K562 (cell line): Measurements from ENCODE around the gene ZSCAN32. TPM values are rescaled to one million over a fixed set of nuclear protein-coding genes. Genes with fewer than 3 reads are reported as not detected.
A peak's percentile ranks its signal among the peaks of the same experiment; 100 is the strongest.

Experiments used
- ATF7 ChIP-seq: fragments of 450-650 bp; IDR thresholded peaks from 2 replicates; pipeline ENCODE4 v1.7.1; 2014; ENCODE audit warnings: mild to moderate bottlenecking, moderate library complexity
- CBX3 ChIP-seq, 2 experiments: IDR thresholded peaks; 1 replicate in 1 of 2; 2 replicates in 1 of 2; pipeline ENCODE4 v1.6.1; 2012; ENCODE audit warnings: inconsistent platforms in 2 of 2, low read length in 2 of 2, borderline replicate concordance in 1 of 2, control low read depth in 1 of 2
- CREBBP ChIP-seq: IDR thresholded peaks from one replicate; pipeline ENCODE4 v1.6.1; 2012; ENCODE audit warnings: low read depth, mild to moderate bottlenecking, control low read depth, inconsistent platforms, low read length
- CUX1 ChIP-seq: fragments of 200-800 bp; sonication (Bioruptor generic); IDR thresholded peaks from 2 replicates; pipeline ENCODE4 v1.6.1; 2016; ENCODE audit warnings: missing genetic modification characterization, missing compliant biosample characterization
- FOXP1 ChIP-seq: sonication (generic); formaldehyde crosslinking; IDR thresholded peaks from 2 replicates; pipeline ENCODE4 v1.8.0; 2022; ENCODE audit warnings: mild to moderate bottlenecking, missing genetic modification reagents
- HDAC6 ChIP-seq: IDR thresholded peaks from 2 replicates; pipeline ENCODE4 v1.6.1; 2012; ENCODE audit warnings: low read depth, mild to moderate bottlenecking, control low read depth, inconsistent platforms, low read length, moderate library complexity
- MYBL2 ChIP-seq, 2 experiments: fragments of 450-650 bp in 1 of 2; sonication (generic) in 1 of 2; formaldehyde crosslinking in 1 of 2; IDR thresholded peaks; 2 replicates each; pipeline versions ENCODE4 v1.6.1 to v1.8.1; 2017 to 2022; ENCODE audit warnings: borderline replicate concordance in 1 of 2, inconsistent platforms in 1 of 2, low read depth in 1 of 2, mild to moderate bottlenecking in 1 of 2, missing genetic modification reagents in 1 of 2, moderate library complexity in 1 of 2
- PRDM10 ChIP-seq: fragments of 450-650 bp; IDR thresholded peaks from 2 replicates; pipeline ENCODE4 v1.6.1; 2018; ENCODE audit not compliant: partially characterized antibody
- RBM17 ChIP-seq: fragments of 200-400 bp; formaldehyde crosslinking; IDR thresholded peaks from 2 replicates; pipeline ENCODE4 v1.6.1; 2017; ENCODE audit warnings: low read depth, mild to moderate bottlenecking, low read length, borderline replicate concordance
- SAFB2 ChIP-seq: fragments of 200-400 bp; formaldehyde crosslinking; IDR thresholded peaks from 2 replicates; pipeline ENCODE4 v1.6.1; 2018; ENCODE audit warnings: borderline replicate concordance, low read length, low read depth, moderate library complexity; ENCODE audit not compliant: severe bottlenecking
- SMAD1 ChIP-seq: fragments of 150-350 bp; IDR thresholded peaks from 2 replicates; pipeline ENCODE4 v1.6.1; 2014; ENCODE audit warnings: low read length, low read depth; ENCODE audit not compliant: partially characterized antibody
- SMAD3 ChIP-seq: fragments of 450-650 bp; formaldehyde crosslinking; conservative IDR thresholded peaks from 2 replicates; pipeline ENCODE4 v1.4.0; 2020; ENCODE audit warnings: mild to moderate bottlenecking
- SMARCA5 ChIP-seq: fragments of 450-650 bp; IDR thresholded peaks from 2 replicates; pipeline ENCODE4 v1.6.1; 2016
- STAT5A ChIP-seq: IDR thresholded peaks from 2 replicates; pipeline ENCODE4 v1.6.1; 2012; ENCODE audit warnings: low read length, inconsistent platforms, borderline replicate concordance
- TOE1 ChIP-seq, 2 experiments: fragments of 450-650 bp in 1 of 2; sonication (generic) in 1 of 2; formaldehyde crosslinking in 1 of 2; IDR thresholded peaks; 2 replicates each; pipeline versions ENCODE4 v1.7.1 to v1.8.0; 2016 to 2022; ENCODE audit warnings: borderline replicate concordance in 2 of 2, mild to moderate bottlenecking in 2 of 2, antibody characterized with exemption in 1 of 2, inconsistent platforms in 1 of 2, low read depth in 1 of 2, missing genetic modification reagents in 1 of 2, moderate library complexity in 1 of 2
- TRIM24 ChIP-seq, 2 experiments: fragments of 450-650 bp; IDR thresholded peaks; 2 replicates each; pipeline ENCODE4 v1.6.1; 2016
- ZNF134 ChIP-seq: fragments of 250-450 bp; sonication (Bioruptor Pico); conservative IDR thresholded peaks from 2 replicates; pipeline ENCODE4 v1.4.0; 2020
- ZNF253 ChIP-seq: fragments of 250-450 bp; sonication (Bioruptor Pico); conservative IDR thresholded peaks from 2 replicates; pipeline ENCODE4 v1.6.1; 2021; ENCODE audit warnings: mild to moderate bottlenecking
- ZNF274 ChIP-seq: IDR thresholded peaks from 2 replicates; pipeline ENCODE4 v1.6.1; 2011; ENCODE audit warnings: low read depth, mild to moderate bottlenecking, low read length, moderate library complexity, borderline replicate concordance
- polyA plus RNA-seq, 8 experiments: library from polyadenylated mRNA; depleted of rRNA in 4 of 8; stranded (reverse) in 5 of 8; unstranded in 3 of 8; fragments of >200 nt; fragmentation: Nextera tagmentation in 2 of 8; fragmentation: Illumina TruSeq in 1 of 8; extraction: Ambion mirVana in 2 of 8; extraction: Trizol in 1 of 8; gene quantifications; 2 replicates each; pipeline versions ENCODE4 v1.2.1 to v1.2.3, GENCODE V29; 2011 to 2014; ENCODE audit warnings: inconsistent platforms in 1 of 8, missing spikeins in 1 of 8
- total RNA-seq, 7 experiments: library from RNA; depleted of rRNA in 6 of 7; stranded (reverse); fragments of >200 nt in 6 of 7; fragmentation: Illumina TruSeq in 2 of 7; extraction: Trizol in 2 of 7; gene quantifications; 2 replicates each; pipeline versions ENCODE4 v1.2.1 to v1.2.3, GENCODE V29; 2011 to 2021; ENCODE audit warnings: low replicate concordance in 1 of 7

ZSCAN32 gene
- total and polyA plus RNA-seq, 9 of the 15 experiments (the other 6 are each of a cell fraction or from before 2014, with no cell fraction given), result 16.0 to 29.4 (median 19.2) TPM

DNA sequence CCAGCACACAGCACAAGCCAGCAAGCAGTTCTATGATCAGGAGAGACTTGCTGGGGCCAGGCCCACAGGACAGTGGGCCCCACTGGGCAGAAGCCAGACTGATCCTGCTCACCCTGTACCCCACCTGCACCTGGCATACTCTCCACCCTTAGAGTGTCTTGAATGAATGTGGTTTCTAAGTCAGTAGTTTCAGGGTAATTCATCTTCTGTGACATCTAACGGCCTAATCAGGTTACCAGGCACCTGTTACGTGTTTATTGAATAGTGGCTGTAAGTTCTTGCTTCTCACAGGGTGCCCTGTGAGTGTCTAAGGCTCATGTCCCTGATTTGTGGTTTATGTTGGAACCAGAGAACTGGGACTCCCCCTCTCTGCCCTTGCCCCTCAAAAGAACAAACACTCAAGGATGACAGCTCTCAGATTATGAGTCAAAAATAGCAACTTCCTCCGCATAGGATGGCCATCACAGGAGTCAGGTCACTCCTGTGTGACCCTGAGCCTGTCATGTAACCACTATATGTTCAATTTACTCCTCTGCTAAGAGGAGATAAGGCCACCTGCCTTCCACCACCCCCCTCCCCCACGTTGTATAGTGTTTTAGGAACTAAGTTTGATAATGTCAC is 52.1 kb downstream of the ZSCAN32 start (continued):
- TF ChIP-seq STAT5A, result peak; percentile 84
- TF ChIP-seq RBM17, result no peak
- TF ChIP-seq ATF7, result peak; percentile 80
- no peak for TF ChIP-seq ZNF274
- no peak for TF ChIP-seq SMAD1
- TF ChIP-seq SMAD3 (CRISPR knock-in tag), result no peak
- no peak for TF ChIP-seq ZNF253
- no peak for TF ChIP-seq PRDM10
- no peak for TF ChIP-seq SMARCA5
- TF ChIP-seq ZNF134 (CRISPR knock-in tag), result no peak
- TF ChIP-seq HDAC6, result no peak
- no peak; the same call in 1 of the 2 replicates for TF ChIP-seq MYBL2 (IDR thresholded peaks at IDR 0.05; ENCODE audit: low read depth)
- no peak for TF ChIP-seq MYBL2 (CRISPR knock-in tag; IDR thresholded peaks at IDR 0.05; ENCODE audit: borderline replicate concordance)
- peak; percentile 17; the same call in 1 of the 2 replicates for TF ChIP-seq CUX1 (CRISPR knock-in tag)
- 0 out of 2 replicates have a peak, but pooled peaks have one; percentile 41 for TF ChIP-seq TOE1 (IDR thresholded peaks at IDR 0.05; ENCODE audit: borderline replicate concordance)
- no peak for TF ChIP-seq TOE1 (CRISPR knock-in tag; IDR thresholded peaks at IDR 0.05; ENCODE audit: borderline replicate concordance, low read depth)
- no peak for TF ChIP-seq CREBBP
- no peak for TF ChIP-seq FOXP1 (CRISPR knock-in tag)
- peak; percentile 83 to 90 for TF ChIP-seq TRIM24 (IDR thresholded peaks at IDR 0.05)
- TF ChIP-seq CBX3 (IDR thresholded peaks at IDR 0.05; ENCODE audit: borderline replicate concordance in 1 of 2, low read length in 2 of 2), result 0 out of 3 replicates have a peak, but pooled peaks of 1 of the 2 experiments have one; percentile 55
- TF ChIP-seq SAFB2, result no peak
